Measurements from ENCODE around the gene FBF1. TPM values are rescaled to one million over a fixed set of nuclear protein-coding genes. Genes with fewer than 3 reads are reported as not detected.

The FBF1 gene
- total and polyA plus RNA-seq, 2 of the 8 experiments (the other 6 are each of a cell fraction or from before 2014, with no cell fraction given) = 8.1 to 13.1 TPM

DNA sequence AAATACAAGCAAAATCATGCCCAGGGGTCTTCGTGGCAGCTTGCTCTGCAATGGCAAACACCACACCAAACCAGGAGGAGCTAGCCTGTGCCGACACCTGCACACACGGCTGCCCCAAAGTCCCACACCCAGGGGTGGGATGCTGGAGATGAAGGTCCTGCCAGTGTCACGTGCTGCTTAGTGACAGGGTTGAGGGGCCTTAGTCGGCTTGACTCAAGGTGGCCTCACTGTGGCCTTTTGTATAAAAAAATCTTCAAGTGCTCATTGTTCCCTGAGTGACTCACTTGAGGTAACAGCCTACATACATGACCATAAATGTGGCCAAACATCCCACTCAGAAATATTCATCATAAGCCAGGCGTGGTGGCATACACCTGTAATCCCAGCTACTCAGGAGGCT is 51.4 kb downstream of the FBF1 start:
- Histone ChIP-seq H3K18ac (ENCODE audit: extremely low read depth, low read length) (no peak overlapping the region), H3K9ac (replicated peaks in 1 of 4; ENCODE audit: extremely low read depth in 1 of 4, low read depth in 3 of 4, low read length in 3 of 4) (no peak overlapping the region), H3K4me1 (replicated peaks in 1 of 4; ENCODE audit: control insufficient read depth in 3 of 4, insufficient read depth in 4 of 4, low read length in 3 of 4) (peaks cover 0 to 5% (median 0%) of the 10 kb centered on the region in 4 experiments; a peak in 1 of 7 replicates), H2BK120ac (replicated peaks; ENCODE audit: low read depth, low read length) (no peak overlapping the region), H3K27ac (ENCODE audit: low read depth, low read length) (no peak overlapping the region), H3K4me3 (ENCODE audit: extremely low read depth in 1 of 4, insufficient read depth in 2 of 4, low read depth in 3 of 4, low read length in 4 of 4) (no peak overlapping the region), H2BK12ac (ENCODE audit: low read depth, low read length) (no peak overlapping the region), H2BK15ac (ENCODE audit: low read length) (no peak overlapping the region), H2AK5ac (ENCODE audit: low read depth, low read length) (no peak overlapping the region), H2BK5ac (ENCODE audit: low read depth, low read length) (no peak overlapping the region), H4K91ac (replicated peaks; ENCODE audit: insufficient read length, low read length) (no peak overlapping the region), H3K23ac (ENCODE audit: insufficient read length) (no peak overlapping the region), H3K79me1 (ENCODE audit: low read depth, low read length) (no peaks in the 10 kb centered on the region; the same call in 1 of the 2 replicates), H3K4me2 (ENCODE audit: insufficient read depth in 1 of 2, low read depth in 2 of 2, low read length in 2 of 2) (no peak overlapping the region), H3K79me2 (ENCODE audit: control insufficient read depth in 1 of 2, insufficient read depth in 2 of 2, low read length in 2 of 2) (peaks cover 0 to 4% of the 10 kb centered on the region in 2 experiments; a peak in 1 of 4 replicates), H3K4ac (replicated peaks; ENCODE audit: insufficient read length, low read depth, low read length) (no peak overlapping the region), H4K20me1 (replicated peaks in 1 of 2; ENCODE audit: control insufficient read depth in 1 of 2, insufficient read depth in 2 of 2, low read length in 2 of 2) (peaks cover 0 to 9% of the 10 kb centered on the region in 2 experiments), H3K9me3 (ENCODE audit: insufficient read depth in 2 of 2, low read depth in 1 of 2, low read length in 1 of 2) (no peaks in the 10 kb centered on the region), H3K14ac (ENCODE audit: insufficient read length) (no peak overlapping the region), H2BK20ac (ENCODE audit: low read length) (no peak overlapping the region), H3K36me3 (ENCODE audit: control insufficient read depth in 2 of 4, insufficient read depth in 4 of 4, low read length in 3 of 4) (peaks cover 2 to 18% (median 11%) of the 10 kb centered on the region in 4 experiments; a peak in 6 of 8 replicates), H3K56ac (replicated peaks; ENCODE audit: insufficient read length, low read depth, low read length) (no peak overlapping the region), H4K8ac (ENCODE audit: extremely low read depth, insufficient read depth, low read length) (no peak overlapping the region), H2AFZ (ENCODE audit: low read length) (no peak overlapping the region), H3K23me2 (ENCODE audit: low read depth, low read length) (no peaks in the 10 kb centered on the region; the same call in 1 of the 2 replicates), H3K27me3 (replicated peaks in 1 of 4; ENCODE audit: control insufficient read depth in 3 of 4, extremely low read depth in 1 of 4, insufficient read depth in 3 of 4, low read length in 3 of 4) (no peaks in the 10 kb centered on the region), H4K5ac (ENCODE audit: insufficient read length, low read depth, low read length) (no peak overlapping the region)
- no peak for DNase-seq (ENCODE audit: low read depth in 1 of 2, low spot score in 2 of 2)
- POLR2A ChIA-PET (ENCODE audit: partially characterized antibody) = interaction anchor here (0.8 to 12.1 kb wide), 6 partner anchors 8 to 110 kb away, joined by 3 to 143 read pairs (median 6); partner anchors contain the start of genes TRIM47, TRIM65 and WBP2
- 91% methylated on average over 6 of the region's 6 CpGs; no CpG with 5 or more reads in 1 of the 2 experiments for WGBS, 2 experiments (ENCODE audit: extremely low coverage in 1 of 2, insufficient coverage in 1 of 2, insufficient read length in 1 of 2, insufficient replicate concordance in 2 of 2, low coverage in 1 of 2, low lambda C conversion rate in 2 of 2, missing lambda C conversion rate in 1 of 2)
- CTCF ChIA-PET (ENCODE audit: partially characterized antibody) = interaction anchor here (0.6 to 51.3 kb wide), 10 partner anchors 8 to 400 kb away, joined by 3 to 885 read pairs (median 4); partner anchors contain the start of genes CDK3 and TRIM47
- no peak for FAIRE-seq
- TF ChIP-seq TAF1 (IDR thresholded peaks at IDR 0.05; ENCODE audit: low read depth, low read length) (no peak), SP1 (IDR thresholded peaks at IDR 0.05; ENCODE audit: low read depth, low read length) (no peak), TEAD4 (IDR thresholded peaks at IDR 0.05; ENCODE audit: low read depth, low read length) (no peak), POLR2A (IDR thresholded peaks at IDR 0.05; ENCODE audit: control extremely low read depth in 1 of 2, low read depth in 2 of 2, low read length in 2 of 2) (no peak), CEBPB (IDR thresholded peaks at IDR 0.05; ENCODE audit: low read depth, low read length) (no peak), YY1 (IDR thresholded peaks at IDR 0.05; ENCODE audit: low read depth, low read length) (no peak)
